ENCODE data around the gene FUBP1.
"Not testable (repeated sequence)": the region's sequence is repeated elsewhere in the genome, so short reads cannot be mapped to it uniquely, and the experiment has no call there.

Gene FUBP1

DNA sequence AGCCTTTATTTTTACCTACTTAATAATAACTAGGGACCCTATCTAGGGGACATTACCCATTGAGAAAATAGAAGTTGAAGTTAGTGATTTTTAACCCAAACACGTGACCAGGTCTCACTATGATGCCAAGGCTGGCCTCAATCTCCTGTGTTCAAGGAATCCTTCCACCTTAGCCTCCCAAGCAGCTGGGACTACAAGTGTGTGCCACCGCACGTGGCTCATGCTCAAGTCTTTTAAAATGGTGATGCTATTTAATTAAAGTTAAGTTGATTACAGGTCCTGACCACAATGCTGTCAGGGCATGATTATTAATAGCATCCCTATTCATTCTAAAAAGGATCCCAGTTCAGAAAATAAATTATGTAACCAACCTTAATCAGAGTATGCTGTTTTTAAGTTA is 25.0 kb downstream of the FUBP1 start:
- in situ Hi-C loops (cut with HindIII; ENCODE audit: low pct_unique_long_range_greater_than_20kb, low sequenced_read_pairs) = no loop called here

DNA sequence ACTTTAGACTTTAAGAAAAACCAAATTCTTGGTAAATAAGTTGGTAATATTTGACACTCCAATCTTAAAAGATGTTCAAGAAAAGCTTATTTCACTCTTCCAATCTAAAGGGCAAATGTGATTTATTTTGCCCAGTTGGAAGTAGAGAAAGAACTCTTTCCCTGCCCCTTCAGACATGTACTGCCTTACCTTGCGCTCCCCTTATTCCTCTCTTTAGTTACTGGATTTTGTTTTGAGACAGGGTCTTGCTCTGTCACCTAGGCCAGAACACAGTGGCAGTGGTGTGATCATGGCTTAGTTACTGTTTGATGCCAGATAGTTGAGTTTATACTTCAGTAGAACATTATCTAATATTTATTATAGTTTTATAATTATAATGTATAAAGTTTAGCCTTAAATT is 27.5 kb downstream of the FUBP1 start:
- in situ Hi-C loops (cut with HindIII; ENCODE audit: low pct_unique_long_range_greater_than_20kb, low sequenced_read_pairs) = no loop called here
- TF ChIP-seq JUND (IDR thresholded peaks at IDR 0.05; ENCODE audit: low read depth) = no peak
- no peak for DNase-seq (ENCODE audit: low read depth in 1 of 2, low spot score in 1 of 2)

More for the DNA sequence above, 25.0 kb downstream of the FUBP1 start:
- no peak for TF ChIP-seq JUND (IDR thresholded peaks at IDR 0.05; ENCODE audit: low read depth)
- no peak for DNase-seq (ENCODE audit: low read depth in 1 of 2, low spot score in 1 of 2)

DNA sequence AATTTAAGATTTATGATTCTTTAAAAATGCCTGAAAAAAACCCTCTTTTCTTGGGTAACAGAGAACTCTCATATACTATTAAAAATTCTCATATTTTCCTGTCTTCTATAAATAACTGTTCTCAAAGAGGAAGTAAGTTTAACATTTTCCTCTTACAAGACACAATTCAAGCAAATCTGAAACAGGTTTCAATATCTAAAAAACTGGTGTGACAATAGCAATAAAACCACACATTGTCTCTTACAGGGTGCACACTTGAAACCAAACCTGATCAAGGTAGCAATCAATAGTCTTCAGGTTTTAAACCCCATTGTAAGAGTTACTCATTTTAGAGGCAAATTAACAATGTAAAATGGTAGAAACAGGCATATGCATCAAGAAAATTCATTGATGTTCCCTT is 28.0 kb downstream of the FUBP1 start:
- no peak for DNase-seq (ENCODE audit: low read depth in 1 of 2, low spot score in 1 of 2)
- no peak for TF ChIP-seq JUND (IDR thresholded peaks at IDR 0.05; ENCODE audit: low read depth)
- in situ Hi-C loops (cut with HindIII; ENCODE audit: low pct_unique_long_range_greater_than_20kb, low sequenced_read_pairs) = no loop called here

DNA sequence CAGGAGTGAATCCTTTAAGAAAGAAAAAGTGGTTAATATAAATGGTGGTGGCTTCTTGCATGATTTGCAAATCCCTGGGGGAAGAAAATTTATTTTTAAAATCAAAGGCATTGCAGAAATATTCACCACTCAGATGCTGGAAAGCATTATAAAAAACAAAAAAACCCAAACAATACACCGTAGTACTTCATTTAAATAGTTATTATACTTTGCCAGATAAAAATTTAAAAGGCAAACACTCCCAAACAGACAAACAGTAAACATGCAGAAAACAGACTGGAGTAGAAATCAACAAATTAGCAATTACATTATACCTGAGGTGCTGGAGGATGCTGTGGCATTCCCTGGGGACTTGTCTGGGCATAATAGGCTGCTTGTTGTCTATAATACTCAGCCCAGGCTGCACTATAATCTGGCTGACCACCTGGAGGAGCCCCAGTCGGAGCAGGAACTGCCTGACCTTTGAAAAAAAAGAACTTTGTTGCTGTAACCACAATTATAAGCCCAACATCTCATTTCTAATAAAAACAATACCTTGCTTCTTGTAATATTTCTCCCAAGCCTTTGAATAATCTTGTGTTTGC is 29.9 kb downstream of the FUBP1 start:
- no peak for DNase-seq (ENCODE audit: low read depth in 1 of 2, low spot score in 1 of 2)
- in situ Hi-C loops (cut with HindIII; ENCODE audit: low pct_unique_long_range_greater_than_20kb, low sequenced_read_pairs) = no loop called here
- no peak for TF ChIP-seq JUND (IDR thresholded peaks at IDR 0.05; ENCODE audit: low read depth)

DNA sequence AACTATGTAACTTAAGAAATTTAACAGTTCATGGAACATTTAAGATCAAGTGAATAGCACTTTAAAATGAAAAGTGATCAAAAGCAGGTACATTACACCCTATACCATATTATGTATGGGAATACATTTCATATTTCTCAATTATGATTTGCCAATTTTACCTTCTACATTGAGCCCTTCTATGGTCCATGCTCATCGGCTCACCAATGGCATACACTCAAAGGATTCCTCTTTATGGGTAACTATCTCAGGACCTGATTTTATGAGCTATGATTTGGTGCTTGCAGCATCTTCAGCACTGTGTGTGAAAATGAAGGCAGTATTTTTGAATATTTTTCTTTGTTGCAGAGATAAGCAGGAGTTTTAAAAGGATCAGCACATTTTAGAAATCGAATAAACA is 33.5 kb downstream of the FUBP1 start:
- no peak for TF ChIP-seq JUND (IDR thresholded peaks at IDR 0.05; ENCODE audit: low read depth)
- no peak for DNase-seq (ENCODE audit: low read depth in 1 of 2, low spot score in 1 of 2)
- in situ Hi-C loops (cut with HindIII; ENCODE audit: low pct_unique_long_range_greater_than_20kb, low sequenced_read_pairs) = no loop called here

DNA sequence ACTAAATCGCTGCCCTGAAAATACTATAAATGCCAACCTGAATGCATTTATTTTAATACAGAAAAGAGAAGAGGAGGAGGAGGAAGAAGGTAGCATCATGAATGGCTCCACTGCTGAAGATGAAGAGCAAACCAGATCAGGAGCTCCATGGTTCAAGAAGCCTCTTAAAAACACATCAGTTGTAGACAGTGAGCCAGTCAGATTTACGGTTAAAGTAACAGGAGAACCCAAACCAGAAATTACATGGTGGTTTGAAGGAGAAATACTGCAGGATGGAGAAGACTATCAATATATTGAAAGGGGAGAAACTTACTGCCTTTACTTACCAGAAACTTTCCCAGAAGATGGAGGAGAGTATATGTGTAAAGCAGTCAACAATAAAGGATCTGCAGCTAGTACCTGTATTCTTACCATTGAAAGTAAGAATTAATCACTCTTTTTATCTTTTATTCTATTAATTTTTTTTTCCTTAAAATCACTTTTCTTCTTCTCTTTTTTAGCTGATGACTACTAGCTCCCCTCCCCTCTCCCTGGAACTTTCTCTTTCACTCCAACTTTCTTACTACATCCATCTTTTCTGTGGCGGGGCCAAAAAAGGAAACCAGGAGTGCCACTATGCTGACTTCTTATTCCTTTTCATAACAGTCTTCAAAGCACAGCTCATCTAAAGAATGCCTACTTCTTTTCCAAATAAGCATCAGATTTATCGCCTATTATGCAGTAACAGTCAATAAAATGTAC is 36.3 kb downstream of the FUBP1 start:
- DNase-seq (ENCODE audit: low read depth in 1 of 2, low spot score in 1 of 2) = no peak
- in situ Hi-C loops (cut with HindIII; ENCODE audit: low pct_unique_long_range_greater_than_20kb, low sequenced_read_pairs) = no loop called here
- no peak for TF ChIP-seq JUND (IDR thresholded peaks at IDR 0.05; ENCODE audit: low read depth)

DNA sequence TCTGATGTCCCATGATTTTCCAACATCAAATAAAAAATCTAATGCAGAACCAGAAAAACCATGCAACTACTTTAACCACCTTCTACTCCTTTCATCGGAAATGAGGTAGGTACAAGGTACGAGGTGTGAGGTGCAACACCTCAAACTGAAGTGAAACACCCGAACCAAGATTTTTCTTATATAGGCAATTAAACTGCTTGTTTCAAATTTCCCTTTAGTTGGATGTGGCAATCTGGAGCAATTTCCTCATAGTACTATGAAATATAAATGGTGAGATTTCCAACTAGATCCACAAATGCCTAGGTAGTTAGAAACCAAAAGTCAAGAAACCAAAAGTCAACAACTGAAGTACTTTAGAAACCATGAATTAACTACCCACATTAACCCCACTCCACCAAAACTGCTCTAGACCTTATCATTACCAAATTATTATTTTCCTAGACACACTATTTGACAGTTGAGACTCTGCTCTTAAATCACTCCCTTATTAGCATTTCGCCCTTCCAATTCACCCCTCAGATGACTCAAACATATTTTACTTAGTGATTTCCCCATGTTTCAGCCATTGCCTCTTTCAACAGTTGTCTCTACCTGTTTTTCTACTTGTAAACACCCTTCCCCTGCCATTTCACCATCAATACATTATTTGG is 37.8 kb downstream of the FUBP1 start:
- in situ Hi-C loops (cut with HindIII; ENCODE audit: low pct_unique_long_range_greater_than_20kb, low sequenced_read_pairs) = no loop called here
- no peak for TF ChIP-seq JUND (IDR thresholded peaks at IDR 0.05; ENCODE audit: low read depth)
- no peak for DNase-seq (ENCODE audit: low read depth in 1 of 2, low spot score in 1 of 2)

DNA sequence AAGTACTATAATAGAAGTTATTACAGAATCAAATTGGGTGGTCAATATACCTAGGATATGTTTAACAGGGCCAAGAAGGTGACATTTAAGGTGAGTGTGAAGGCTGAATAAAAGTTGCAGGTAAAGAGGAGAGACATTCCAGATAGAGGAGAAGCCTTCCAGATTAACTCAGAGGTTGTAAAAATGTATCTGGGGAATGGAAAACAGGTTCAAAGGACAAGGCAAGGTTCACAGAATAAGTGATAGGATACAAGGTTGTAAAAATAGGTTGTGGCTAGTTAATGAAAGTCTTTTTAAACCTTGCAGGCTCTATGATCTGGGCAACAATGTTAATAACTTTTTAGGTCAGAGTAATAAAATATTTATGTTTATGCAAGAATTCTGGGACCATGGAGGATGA is 40.2 kb downstream of the FUBP1 start:
- TF ChIP-seq JUND (IDR thresholded peaks at IDR 0.05; ENCODE audit: low read depth) = no peak
- in situ Hi-C loops (cut with HindIII; ENCODE audit: low pct_unique_long_range_greater_than_20kb, low sequenced_read_pairs) = no loop called here
- DNase-seq (ENCODE audit: low read depth in 1 of 2, low spot score in 1 of 2) = no peak

DNA sequence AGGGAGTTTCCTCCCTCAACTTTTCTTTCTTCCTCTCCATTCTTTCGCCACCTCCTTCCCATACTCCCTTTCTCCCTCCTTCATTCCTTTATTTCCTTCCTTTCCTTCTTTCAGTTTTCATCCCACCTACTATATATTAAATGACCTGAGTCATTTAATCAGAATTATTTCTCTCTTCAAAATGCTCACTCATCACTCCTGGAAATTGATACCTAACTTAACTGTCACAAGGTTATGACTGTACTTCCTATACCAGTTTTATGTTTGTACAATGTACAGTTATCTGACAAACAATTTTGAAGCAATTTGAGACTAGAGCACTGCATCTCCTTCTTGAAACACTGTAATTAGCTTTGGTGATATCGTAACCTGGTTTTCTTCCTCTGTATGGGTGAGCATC is 49.1 kb downstream of the FUBP1 start:
- in situ Hi-C loops (cut with HindIII; ENCODE audit: low pct_unique_long_range_greater_than_20kb, low sequenced_read_pairs) = no loop called here
- no peak for TF ChIP-seq JUND (IDR thresholded peaks at IDR 0.05; ENCODE audit: low read depth)
- no peak for DNase-seq (ENCODE audit: low read depth in 1 of 2, low spot score in 1 of 2)

DNA sequence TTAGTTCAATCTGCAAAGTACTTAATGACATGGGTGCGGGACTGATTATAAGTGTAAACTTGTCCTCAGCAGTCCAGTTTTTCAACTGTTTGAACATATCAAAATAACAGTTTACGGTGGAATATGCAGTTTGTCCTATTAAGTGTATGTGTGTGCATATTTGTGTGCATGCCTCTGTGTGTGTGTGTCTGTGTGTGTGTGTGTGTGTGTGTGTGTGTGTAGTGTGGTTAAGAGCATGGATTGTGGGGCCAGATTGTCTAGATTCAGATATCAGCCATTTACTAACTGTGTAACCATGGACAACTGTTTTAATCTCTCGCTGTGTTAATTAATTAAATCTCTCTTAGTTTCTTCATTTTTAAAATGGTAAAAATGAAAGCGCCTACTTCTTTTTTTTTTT is 51.5 kb downstream of the FUBP1 start:
- in situ Hi-C loops (cut with HindIII; ENCODE audit: low pct_unique_long_range_greater_than_20kb, low sequenced_read_pairs) = no loop called here
- no peak for TF ChIP-seq JUND (IDR thresholded peaks at IDR 0.05; ENCODE audit: low read depth)
- DNase-seq (ENCODE audit: low read depth in 1 of 2, low spot score in 1 of 2) = no peak

DNA sequence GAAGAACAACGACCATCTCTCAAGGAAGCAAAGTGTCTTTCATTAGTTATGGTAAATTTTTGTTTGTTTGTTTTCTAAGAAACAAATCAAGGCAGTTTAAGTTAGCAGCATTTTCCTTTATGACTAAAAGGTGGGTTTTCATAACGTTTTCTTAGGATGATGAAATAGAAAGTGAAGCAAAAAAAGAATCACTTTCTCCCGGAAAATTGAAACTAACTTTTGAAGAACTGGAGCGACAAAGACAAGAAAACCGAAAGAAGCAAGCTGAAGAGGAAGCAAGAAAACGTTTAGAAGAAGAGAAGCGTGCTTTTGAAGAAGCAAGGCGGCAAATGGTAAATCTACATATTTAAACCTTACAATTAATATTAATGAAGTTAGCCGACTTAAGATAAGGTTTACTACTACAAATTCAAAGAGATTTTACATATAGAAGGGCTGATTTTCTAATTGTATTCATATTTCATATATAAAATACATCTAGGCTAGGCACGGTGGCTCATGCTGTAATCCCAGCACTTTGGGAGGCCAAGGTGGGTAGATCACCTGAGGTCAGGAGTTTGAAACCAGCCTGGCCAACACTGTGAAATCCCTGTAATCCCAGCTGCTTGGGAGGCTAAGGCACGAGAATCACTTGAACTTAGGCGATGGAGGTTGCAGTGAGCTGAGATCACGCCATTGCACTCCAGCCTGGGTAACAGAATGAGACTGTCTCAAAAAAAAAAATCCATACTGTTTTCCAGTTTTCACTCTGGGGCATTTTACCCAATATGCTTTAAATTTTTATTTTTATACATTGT is 52.1 kb downstream of the FUBP1 start:
- no peak for TF ChIP-seq JUND (IDR thresholded peaks at IDR 0.05; ENCODE audit: low read depth)
- in situ Hi-C loops (cut with HindIII; ENCODE audit: low pct_unique_long_range_greater_than_20kb, low sequenced_read_pairs) = no loop called here
- no peak for DNase-seq (ENCODE audit: low read depth in 1 of 2, low spot score in 1 of 2)

DNA sequence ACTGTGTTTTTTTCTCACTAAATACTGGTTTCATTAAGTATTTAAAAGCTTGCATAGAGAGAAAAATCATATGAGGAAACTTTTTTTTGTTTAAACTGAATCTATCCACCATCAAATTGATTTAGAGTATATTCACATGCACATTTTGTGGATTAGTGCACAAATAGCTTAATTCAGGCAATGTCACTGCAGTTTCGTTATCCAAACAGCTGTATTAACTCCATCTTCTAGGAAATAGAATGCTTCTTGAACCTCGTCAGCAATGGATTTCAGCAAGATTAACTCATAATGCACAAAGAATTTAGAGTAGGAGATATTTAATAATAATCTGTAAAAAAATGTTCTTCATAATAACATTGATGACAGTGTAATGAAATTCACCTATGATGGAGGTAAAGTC is 52.9 kb downstream of the FUBP1 start:
- TF ChIP-seq JUND (IDR thresholded peaks at IDR 0.05; ENCODE audit: low read depth) = no peak
- DNase-seq (ENCODE audit: low read depth in 1 of 2, low spot score in 1 of 2) = no peak
- in situ Hi-C loops (cut with HindIII; ENCODE audit: low pct_unique_long_range_greater_than_20kb, low sequenced_read_pairs) = no loop called here

DNA sequence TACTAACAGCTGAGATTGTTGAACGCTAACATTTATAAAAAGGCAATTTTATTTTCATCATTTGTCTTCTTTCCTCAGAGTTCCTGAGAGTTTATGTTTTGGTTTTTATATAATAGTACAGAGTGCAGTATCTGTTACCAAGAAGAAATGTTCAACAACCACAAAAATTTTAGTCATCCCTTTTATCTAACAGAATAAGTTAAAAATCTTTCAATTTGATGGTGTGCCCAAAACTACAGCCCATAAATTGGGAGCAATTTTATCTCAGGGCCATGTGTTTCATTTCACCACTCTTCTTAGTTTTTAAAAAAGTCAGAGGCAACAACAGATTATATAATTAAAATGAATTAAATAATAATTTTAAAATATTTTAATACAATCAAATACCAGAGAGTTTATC is 53.4 kb downstream of the FUBP1 start:
- no peak for DNase-seq (ENCODE audit: low read depth in 1 of 2, low spot score in 1 of 2)
- no peak for TF ChIP-seq JUND (IDR thresholded peaks at IDR 0.05; ENCODE audit: low read depth)
- in situ Hi-C loops (cut with HindIII; ENCODE audit: low pct_unique_long_range_greater_than_20kb, low sequenced_read_pairs) = no loop called here

DNA sequence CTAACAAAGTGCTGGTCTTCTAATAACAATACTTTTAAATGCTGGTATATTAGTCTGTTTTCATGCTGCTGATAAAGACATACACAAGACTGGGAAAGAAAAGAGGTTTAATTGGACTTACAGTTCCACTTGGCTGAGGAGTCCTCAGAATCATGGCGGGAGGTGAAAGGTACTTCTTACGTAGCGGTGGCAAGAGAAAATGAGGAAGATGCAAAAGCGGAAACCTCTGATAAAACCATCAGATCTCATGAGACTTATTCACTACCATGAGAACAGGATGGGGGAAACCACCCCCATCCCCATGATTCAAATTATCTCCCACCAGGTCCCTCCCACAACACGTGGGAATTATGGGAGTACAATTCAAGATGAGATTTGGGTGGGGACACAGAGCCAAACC is 60.0 kb downstream of the FUBP1 start:
- in situ Hi-C loops (cut with HindIII; ENCODE audit: low pct_unique_long_range_greater_than_20kb, low sequenced_read_pairs); DNase-seq (ENCODE audit: low read depth in 1 of 2, low spot score in 1 of 2): not testable (repeated sequence)

Data from T47D (cell line).